ENCODE measurements around the gene TNIP3. TPM values are rescaled to one million over a fixed set of nuclear protein-coding genes. Genes with fewer than 3 reads are reported as not detected.
"Not testable (repeated sequence)": the region's sequence is repeated elsewhere in the genome, so short reads cannot be mapped to it uniquely, and the experiment has no call there.

The TNIP3 gene
- polyA plus RNA-seq, 4 donors = 0.18 to 0.54 (median 0.32) TPM; not detected in 1

GRCh38 chr4:121171477-121171876, 7.4 kb upstream of the TNIP3 start:
- H3K9me3 ChIP-seq (ENCODE audit: control insufficient read depth in 2 of 2, insufficient read depth in 1 of 2, low read depth in 1 of 2, low read length in 1 of 2); H3K4me1 ChIP-seq (ENCODE audit: control insufficient read depth in 3 of 3, insufficient read depth in 2 of 3, low read depth in 1 of 3, low read length in 2 of 3); H3K36me3 ChIP-seq (ENCODE audit: control insufficient read depth in 3 of 3, insufficient read depth in 2 of 3, low read depth in 1 of 3, low read length in 3 of 3); FAIRE-seq; H3K27me3 ChIP-seq (ENCODE audit: control insufficient read depth in 3 of 3, insufficient read depth in 3 of 3, low read length in 3 of 3); H3K27ac ChIP-seq (ENCODE audit: low read depth in 1 of 3, low read length in 2 of 3); DNase-seq; H3K4me3 ChIP-seq (ENCODE audit: low read depth in 1 of 3, low read length in 3 of 3): not testable (repeated sequence)
- 97 to 99% (median 97%) methylated on average over 3 of the region's 3 CpGs for WGBS, 3 donors

- H3K4me1 ChIP-seq (ENCODE audit: control insufficient read depth in 3 of 3, insufficient read depth in 2 of 3, low read depth in 1 of 3, low read length in 2 of 3) = no peaks in the 10 kb centered on the region
- no peak overlapping the region for H3K4me3 ChIP-seq (ENCODE audit: low read depth in 1 of 3, low read length in 3 of 3)
- no peaks in the 10 kb centered on the region for H3K36me3 ChIP-seq (ENCODE audit: control insufficient read depth in 3 of 3, insufficient read depth in 2 of 3, low read depth in 1 of 3, low read length in 3 of 3)
- no peaks in the 10 kb centered on the region for H3K27me3 ChIP-seq (ENCODE audit: control insufficient read depth in 3 of 3, insufficient read depth in 3 of 3, low read length in 3 of 3)
- FAIRE-seq (no peak), DNase-seq (no peak)
- H3K9me3 ChIP-seq (ENCODE audit: control insufficient read depth in 2 of 2, insufficient read depth in 1 of 2, low read depth in 1 of 2, low read length in 1 of 2) = no peaks in the 10 kb centered on the region
- 69 to 80% (median 70%) methylated on average over 6 of the region's 6 CpGs for WGBS, 3 donors
- H3K27ac ChIP-seq (ENCODE audit: low read depth in 1 of 3, low read length in 2 of 3) = no peak overlapping the region
Observed at GRCh38 chr4:121168446-121169281, 4.5 kb upstream of the TNIP3 start.

- no peaks in the 10 kb centered on the region for H3K9me3 ChIP-seq (ENCODE audit: control insufficient read depth in 2 of 2, insufficient read depth in 1 of 2, low read depth in 1 of 2, low read length in 1 of 2)
- no peak overlapping the region for H3K27ac ChIP-seq (ENCODE audit: low read depth in 1 of 3, low read length in 2 of 3)
- no peak overlapping the region for H3K4me3 ChIP-seq (ENCODE audit: low read depth in 1 of 3, low read length in 3 of 3)
- DNase-seq = no peak
- no peak for FAIRE-seq
- no peaks in the 10 kb centered on the region for H3K36me3 ChIP-seq (ENCODE audit: control insufficient read depth in 3 of 3, insufficient read depth in 2 of 3, low read depth in 1 of 3, low read length in 3 of 3)
- no peaks in the 10 kb centered on the region for H3K27me3 ChIP-seq (ENCODE audit: control insufficient read depth in 3 of 3, insufficient read depth in 3 of 3, low read length in 3 of 3)
- H3K4me1 ChIP-seq (ENCODE audit: control insufficient read depth in 3 of 3, insufficient read depth in 2 of 3, low read depth in 1 of 3, low read length in 2 of 3) = no peaks in the 10 kb centered on the region
Observed at GRCh38 chr4:121166976-121167375, 2.9 kb upstream of the TNIP3 start.

- DNase-seq (no peak), FAIRE-seq (no peak)
- no peaks in the 10 kb centered on the region for H3K4me1 ChIP-seq (ENCODE audit: control insufficient read depth in 3 of 3, insufficient read depth in 2 of 3, low read depth in 1 of 3, low read length in 2 of 3)
- WGBS, 3 donors = 83 to 90% (median 83%) methylated on average over 4 of the region's 4 CpGs
- no peaks in the 10 kb centered on the region for H3K9me3 ChIP-seq (ENCODE audit: control insufficient read depth in 2 of 2, insufficient read depth in 1 of 2, low read depth in 1 of 2, low read length in 1 of 2)
- no peaks in the 10 kb centered on the region for H3K27me3 ChIP-seq (ENCODE audit: control insufficient read depth in 3 of 3, insufficient read depth in 3 of 3, low read length in 3 of 3)
- no peaks in the 10 kb centered on the region for H3K36me3 ChIP-seq (ENCODE audit: control insufficient read depth in 3 of 3, insufficient read depth in 2 of 3, low read depth in 1 of 3, low read length in 3 of 3)
- H3K27ac ChIP-seq (ENCODE audit: low read depth in 1 of 3, low read length in 2 of 3) = no peak overlapping the region
- no peak overlapping the region for H3K4me3 ChIP-seq (ENCODE audit: low read depth in 1 of 3, low read length in 3 of 3)
Observed at GRCh38 chr4:121165206-121165605, 1.1 kb upstream of the TNIP3 start.

GRCh38 chr4:121156822-121157769, 7.0 kb downstream of the TNIP3 start:
- no peak for FAIRE-seq
- Histone ChIP-seq H3K4me3 (ENCODE audit: low read depth in 1 of 3, low read length in 3 of 3) (peak overlapping the region in 2 of 3 donors; percentile 39 to 44), H3K36me3 (ENCODE audit: control insufficient read depth in 3 of 3, insufficient read depth in 2 of 3, low read depth in 1 of 3, low read length in 3 of 3) (no peaks in the 10 kb centered on the region), H3K27ac (ENCODE audit: low read depth in 1 of 3, low read length in 2 of 3) (peak overlapping the region in 1 of 3 donors; percentile 8), H3K27me3 (ENCODE audit: control insufficient read depth in 3 of 3, insufficient read depth in 3 of 3, low read length in 3 of 3) (no peaks in the 10 kb centered on the region), H3K4me1 (ENCODE audit: control insufficient read depth in 3 of 3, insufficient read depth in 2 of 3, low read depth in 1 of 3, low read length in 2 of 3) (no peaks in the 10 kb centered on the region), H3K9me3 (ENCODE audit: control insufficient read depth in 2 of 2, insufficient read depth in 1 of 2, low read depth in 1 of 2, low read length in 1 of 2) (no peaks in the 10 kb centered on the region)
- DNase-seq = peak; percentile 13 to 69
- WGBS, 3 donors = 3 to 7% (median 4%) methylated on average over 32 of the region's 32 CpGs

GRCh38 chr4:121155893-121156292, 8.2 kb downstream of the TNIP3 start:
- Histone ChIP-seq H3K4me3 (ENCODE audit: low read depth in 1 of 3, low read length in 3 of 3) (no peak overlapping the region), H3K27me3 (ENCODE audit: control insufficient read depth in 3 of 3, insufficient read depth in 3 of 3, low read length in 3 of 3) (no peaks in the 10 kb centered on the region), H3K9me3 (ENCODE audit: control insufficient read depth in 2 of 2, insufficient read depth in 1 of 2, low read depth in 1 of 2, low read length in 1 of 2) (no peaks in the 10 kb centered on the region), H3K4me1 (ENCODE audit: control insufficient read depth in 3 of 3, insufficient read depth in 2 of 3, low read depth in 1 of 3, low read length in 2 of 3) (no peaks in the 10 kb centered on the region), H3K36me3 (ENCODE audit: control insufficient read depth in 3 of 3, insufficient read depth in 2 of 3, low read depth in 1 of 3, low read length in 3 of 3) (no peaks in the 10 kb centered on the region), H3K27ac (ENCODE audit: low read depth in 1 of 3, low read length in 2 of 3) (no peak overlapping the region)
- FAIRE-seq (no peak), DNase-seq (peak in 1 of 2 donors; percentile 13)
- WGBS, 3 donors = 68 to 75% (median 70%) methylated on average over 3 of the region's 3 CpGs

- DNase-seq (peak in 1 of 2 donors; percentile 46), FAIRE-seq (no peak)
- H3K27me3 ChIP-seq (ENCODE audit: control insufficient read depth in 3 of 3, insufficient read depth in 3 of 3, low read length in 3 of 3) = no peaks in the 10 kb centered on the region
- H3K36me3 ChIP-seq (ENCODE audit: control insufficient read depth in 3 of 3, insufficient read depth in 2 of 3, low read depth in 1 of 3, low read length in 3 of 3) = no peaks in the 10 kb centered on the region
- no peaks in the 10 kb centered on the region for H3K4me1 ChIP-seq (ENCODE audit: control insufficient read depth in 3 of 3, insufficient read depth in 2 of 3, low read depth in 1 of 3, low read length in 2 of 3)
- no peaks in the 10 kb centered on the region for H3K9me3 ChIP-seq (ENCODE audit: control insufficient read depth in 2 of 2, insufficient read depth in 1 of 2, low read depth in 1 of 2, low read length in 1 of 2)
- H3K27ac ChIP-seq (ENCODE audit: low read depth in 1 of 3, low read length in 2 of 3) = no peak overlapping the region
- WGBS, 3 donors = 58 to 79% (median 65%) methylated on average over 4 of the region's 4 CpGs
- no peak overlapping the region for H3K4me3 ChIP-seq (ENCODE audit: low read depth in 1 of 3, low read length in 3 of 3)
Observed at GRCh38 chr4:121154103-121154515, 10.0 kb downstream of the TNIP3 start.

GRCh38 chr4:121151942-121152341, 12.2 kb downstream of the TNIP3 start:
- Histone ChIP-seq H3K27me3 (ENCODE audit: control insufficient read depth in 3 of 3, insufficient read depth in 3 of 3, low read length in 3 of 3) (no peaks in the 10 kb centered on the region), H3K4me3 (ENCODE audit: low read depth in 1 of 3, low read length in 3 of 3) (no peak overlapping the region), H3K27ac (ENCODE audit: low read depth in 1 of 3, low read length in 2 of 3) (no peak overlapping the region), H3K9me3 (ENCODE audit: control insufficient read depth in 2 of 2, insufficient read depth in 1 of 2, low read depth in 1 of 2, low read length in 1 of 2) (no peaks in the 10 kb centered on the region), H3K4me1 (ENCODE audit: control insufficient read depth in 3 of 3, insufficient read depth in 2 of 3, low read depth in 1 of 3, low read length in 2 of 3) (no peaks in the 10 kb centered on the region), H3K36me3 (ENCODE audit: control insufficient read depth in 3 of 3, insufficient read depth in 2 of 3, low read depth in 1 of 3, low read length in 3 of 3) (no peaks in the 10 kb centered on the region)
- no peak for DNase-seq
- 60 to 89% (median 81%) methylated on average over 1 of the region's 1 CpG for WGBS, 3 donors
- FAIRE-seq = no peak
